GM23338 (cell line): ENCODE data around the gene SORCS2.

Experiments used
- CREB1 ChIP-seq: fragments of 250-450 bp; sonication (Bioruptor Pico); IDR thresholded peaks from 2 replicates; pipeline ENCODE4 v1.5.0; 2020; ENCODE audit warnings: low read depth, mild to moderate bottlenecking, moderate library complexity
- EZH2 ChIP-seq: fragments of 200-600 bp; sonication (generic); IDR thresholded peaks from one replicate; pipeline ENCODE4 v1.8.0; 2017; ENCODE audit warnings: antibody characterized with exemption, mild to moderate bottlenecking, low read depth; ENCODE audit not compliant: unreplicated experiment
- EZH2phosphoT487 ChIP-seq: fragments of 200-600 bp; sonication (generic); IDR thresholded peaks from one replicate; pipeline ENCODE4 v1.8.1; 2018; ENCODE audit warnings: antibody characterized with exemption; ENCODE audit not compliant: unreplicated experiment
- POLR2AphosphoS5 ChIP-seq: IDR thresholded peaks from 2 replicates; pipeline ENCODE4 v1.6.1; 2016; ENCODE audit warnings: antibody characterized with exemption, low read depth
- STAT1 ChIP-seq: IDR thresholded peaks from one replicate; pipeline ENCODE4 v1.6.1; 2016; ENCODE audit warnings: antibody characterized with exemption; ENCODE audit not compliant: unreplicated experiment
- ZNF114 ChIP-seq: fragments of 250-450 bp; sonication (Bioruptor Pico); IDR thresholded peaks from 2 replicates; pipeline ENCODE4 v1.5.0; 2020; ENCODE audit warnings: mild to moderate bottlenecking, moderate library complexity
- TF ChIP-seq, protein P1 (sequence below), 2 experiments: fragments of 200-600 bp in 1 of 2; sonication (generic) in 1 of 2; conservative IDR thresholded peaks; 2 replicates each; pipeline versions ENCODE4 v1.5.1 to v1.6.1; 2016 to 2017; ENCODE audit warnings: antibody characterized with exemption in 2 of 2, low read depth in 2 of 2, mild to moderate bottlenecking in 2 of 2, moderate library complexity in 1 of 2
- TF ChIP-seq, protein P2 (sequence below): IDR thresholded peaks from one replicate; pipeline ENCODE4 v1.6.1; 2018; ENCODE audit warnings: antibody characterized with exemption; ENCODE audit not compliant: unreplicated experiment
- TF ChIP-seq, protein P3 (sequence below): IDR thresholded peaks from 2 replicates; pipeline ENCODE4 v1.6.1; 2016; ENCODE audit warnings: antibody characterized with exemption

DNA sequence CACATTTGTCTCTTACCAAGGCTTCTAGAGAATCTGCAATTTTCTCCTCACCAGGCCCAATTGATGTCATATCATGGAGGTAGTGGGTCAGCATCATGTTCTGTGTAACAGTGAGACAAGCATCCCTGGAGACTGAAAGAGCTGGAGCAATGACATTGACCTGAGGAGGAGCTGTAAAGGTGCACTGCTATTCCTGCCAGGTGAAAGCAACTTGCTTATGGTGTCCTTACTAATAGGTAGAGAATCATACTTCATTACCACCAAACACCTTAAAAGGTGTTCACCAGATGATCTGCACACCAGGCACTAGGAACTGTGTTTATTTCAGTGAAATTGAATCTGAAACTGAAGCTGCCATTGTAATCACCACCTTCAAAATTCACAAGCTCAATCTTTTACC is 558.6 kb downstream of the SORCS2 start:
- TF ChIP-seq, protein P1, sequence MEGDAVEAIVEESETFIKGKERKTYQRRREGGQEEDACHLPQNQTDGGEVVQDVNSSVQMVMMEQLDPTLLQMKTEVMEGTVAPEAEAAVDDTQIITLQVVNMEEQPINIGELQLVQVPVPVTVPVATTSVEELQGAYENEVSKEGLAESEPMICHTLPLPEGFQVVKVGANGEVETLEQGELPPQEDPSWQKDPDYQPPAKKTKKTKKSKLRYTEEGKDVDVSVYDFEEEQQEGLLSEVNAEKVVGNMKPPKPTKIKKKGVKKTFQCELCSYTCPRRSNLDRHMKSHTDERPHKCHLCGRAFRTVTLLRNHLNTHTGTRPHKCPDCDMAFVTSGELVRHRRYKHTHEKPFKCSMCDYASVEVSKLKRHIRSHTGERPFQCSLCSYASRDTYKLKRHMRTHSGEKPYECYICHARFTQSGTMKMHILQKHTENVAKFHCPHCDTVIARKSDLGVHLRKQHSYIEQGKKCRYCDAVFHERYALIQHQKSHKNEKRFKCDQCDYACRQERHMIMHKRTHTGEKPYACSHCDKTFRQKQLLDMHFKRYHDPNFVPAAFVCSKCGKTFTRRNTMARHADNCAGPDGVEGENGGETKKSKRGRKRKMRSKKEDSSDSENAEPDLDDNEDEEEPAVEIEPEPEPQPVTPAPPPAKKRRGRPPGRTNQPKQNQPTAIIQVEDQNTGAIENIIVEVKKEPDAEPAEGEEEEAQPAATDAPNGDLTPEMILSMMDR (conservative IDR thresholded peaks at IDR 0.05; ENCODE audit: low read depth in 2 of 2), result no peak
- TF ChIP-seq CREB1 (CRISPR knock-in tag) (no peak), EZH2phosphoT487 (no peak), ZNF114 (CRISPR knock-in tag) (no peak), POLR2AphosphoS5 (no peak), EZH2 (no peak), STAT1 (no peak)
- TF ChIP-seq, protein P2, sequence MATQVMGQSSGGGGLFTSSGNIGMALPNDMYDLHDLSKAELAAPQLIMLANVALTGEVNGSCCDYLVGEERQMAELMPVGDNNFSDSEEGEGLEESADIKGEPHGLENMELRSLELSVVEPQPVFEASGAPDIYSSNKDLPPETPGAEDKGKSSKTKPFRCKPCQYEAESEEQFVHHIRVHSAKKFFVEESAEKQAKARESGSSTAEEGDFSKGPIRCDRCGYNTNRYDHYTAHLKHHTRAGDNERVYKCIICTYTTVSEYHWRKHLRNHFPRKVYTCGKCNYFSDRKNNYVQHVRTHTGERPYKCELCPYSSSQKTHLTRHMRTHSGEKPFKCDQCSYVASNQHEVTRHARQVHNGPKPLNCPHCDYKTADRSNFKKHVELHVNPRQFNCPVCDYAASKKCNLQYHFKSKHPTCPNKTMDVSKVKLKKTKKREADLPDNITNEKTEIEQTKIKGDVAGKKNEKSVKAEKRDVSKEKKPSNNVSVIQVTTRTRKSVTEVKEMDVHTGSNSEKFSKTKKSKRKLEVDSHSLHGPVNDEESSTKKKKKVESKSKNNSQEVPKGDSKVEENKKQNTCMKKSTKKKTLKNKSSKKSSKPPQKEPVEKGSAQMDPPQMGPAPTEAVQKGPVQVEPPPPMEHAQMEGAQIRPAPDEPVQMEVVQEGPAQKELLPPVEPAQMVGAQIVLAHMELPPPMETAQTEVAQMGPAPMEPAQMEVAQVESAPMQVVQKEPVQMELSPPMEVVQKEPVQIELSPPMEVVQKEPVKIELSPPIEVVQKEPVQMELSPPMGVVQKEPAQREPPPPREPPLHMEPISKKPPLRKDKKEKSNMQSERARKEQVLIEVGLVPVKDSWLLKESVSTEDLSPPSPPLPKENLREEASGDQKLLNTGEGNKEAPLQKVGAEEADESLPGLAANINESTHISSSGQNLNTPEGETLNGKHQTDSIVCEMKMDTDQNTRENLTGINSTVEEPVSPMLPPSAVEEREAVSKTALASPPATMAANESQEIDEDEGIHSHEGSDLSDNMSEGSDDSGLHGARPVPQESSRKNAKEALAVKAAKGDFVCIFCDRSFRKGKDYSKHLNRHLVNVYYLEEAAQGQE, result no peak
- TF ChIP-seq, protein P3, sequence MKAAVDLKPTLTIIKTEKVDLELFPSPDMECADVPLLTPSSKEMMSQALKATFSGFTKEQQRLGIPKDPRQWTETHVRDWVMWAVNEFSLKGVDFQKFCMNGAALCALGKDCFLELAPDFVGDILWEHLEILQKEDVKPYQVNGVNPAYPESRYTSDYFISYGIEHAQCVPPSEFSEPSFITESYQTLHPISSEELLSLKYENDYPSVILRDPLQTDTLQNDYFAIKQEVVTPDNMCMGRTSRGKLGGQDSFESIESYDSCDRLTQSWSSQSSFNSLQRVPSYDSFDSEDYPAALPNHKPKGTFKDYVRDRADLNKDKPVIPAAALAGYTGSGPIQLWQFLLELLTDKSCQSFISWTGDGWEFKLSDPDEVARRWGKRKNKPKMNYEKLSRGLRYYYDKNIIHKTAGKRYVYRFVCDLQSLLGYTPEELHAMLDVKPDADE, result no peak
